ENCODE measurements around the gene RAB19. TPM values are rescaled to one million over a fixed set of nuclear protein-coding genes. Genes with fewer than 3 reads are reported as not detected.
"Not testable (repeated sequence)": the region's sequence is repeated elsewhere in the genome, so short reads cannot be mapped to it uniquely, and the experiment has no call there.

RAB19 gene
- total RNA-seq, 1 experiment from 2014 or later: not detected

- H2AFZ ChIP-seq (ENCODE audit: low read length): no peak overlapping the region
- H4K20me1 ChIP-seq (ENCODE audit: insufficient read depth, low read depth, low read length): peaks cover 4% of the 10 kb centered on the region; the same call in 1 of the 2 replicates
- H3K27ac ChIP-seq (ENCODE audit: low read length): no peak overlapping the region
- H3K36me3 ChIP-seq (ENCODE audit: insufficient read depth, low read length): peaks cover 25% of the 10 kb centered on the region; the same call in 1 of the 2 replicates
- H3K9me2 ChIP-seq (replicated peaks; ENCODE audit: insufficient read depth, low read length): no peaks in the 10 kb centered on the region
- H3K79me2 ChIP-seq (ENCODE audit: low read length): 0 out of 2 replicates have a peak, but pooled peaks cover 3% of the 10 kb centered on the region
- H3K4me2 ChIP-seq (ENCODE audit: low read depth, low read length, poor library complexity, severe bottlenecking): no peak overlapping the region
- H3K9ac ChIP-seq (ENCODE audit: low read length): no peak overlapping the region
- no peaks in the 10 kb centered on the region for H3K27me3 ChIP-seq (ENCODE audit: low read length)
- no peak for DNase-seq
- H3K9me3 ChIP-seq (ENCODE audit: low read length): no peaks in the 10 kb centered on the region
- H3K4me3 ChIP-seq (ENCODE audit: low read length): no peak overlapping the region
- peaks cover 28% of the 10 kb centered on the region for H3K4me1 ChIP-seq (ENCODE audit: low read length)
Observed at GRCh38 chr7:140451716-140452115, 47.9 kb downstream of the RAB19 start.

GRCh38 chr7:140453273-140453672 lies 49.4 kb downstream of the RAB19 start:
- no peak overlapping the region for H3K27ac ChIP-seq (ENCODE audit: low read length)
- H3K9me2 ChIP-seq (replicated peaks; ENCODE audit: insufficient read depth, low read length): no peaks in the 10 kb centered on the region
- H3K9ac ChIP-seq (ENCODE audit: low read length): no peak overlapping the region
- H3K4me3 ChIP-seq (ENCODE audit: low read length): no peak overlapping the region
- no peaks in the 10 kb centered on the region for H3K9me3 ChIP-seq (ENCODE audit: low read length)
- H4K20me1 ChIP-seq (ENCODE audit: insufficient read depth, low read depth, low read length): 0 out of 2 replicates have a peak, but pooled peaks cover 4% of the 10 kb centered on the region
- H2AFZ ChIP-seq (ENCODE audit: low read length): no peak overlapping the region
- no peak overlapping the region for H3K4me2 ChIP-seq (ENCODE audit: low read depth, low read length, poor library complexity, severe bottlenecking)
- no peaks in the 10 kb centered on the region for H3K27me3 ChIP-seq (ENCODE audit: low read length)
- H3K79me2 ChIP-seq (ENCODE audit: low read length): peaks cover 8% of the 10 kb centered on the region
- DNase-seq: no peak
- peaks cover 18% of the 10 kb centered on the region for H3K4me1 ChIP-seq (ENCODE audit: low read length)
- peaks cover 34% of the 10 kb centered on the region; the same call in 1 of the 2 replicates for H3K36me3 ChIP-seq (ENCODE audit: insufficient read depth, low read length)

- not testable (repeated sequence) for H3K4me2 ChIP-seq (ENCODE audit: low read depth, low read length, poor library complexity, severe bottlenecking); H3K27me3 ChIP-seq (ENCODE audit: low read length); H3K9ac ChIP-seq (ENCODE audit: low read length); H3K27ac ChIP-seq (ENCODE audit: low read length); DNase-seq; H3K9me2 ChIP-seq (replicated peaks; ENCODE audit: insufficient read depth, low read length); H3K9me3 ChIP-seq (ENCODE audit: low read length); H3K4me3 ChIP-seq (ENCODE audit: low read length); H2AFZ ChIP-seq (ENCODE audit: low read length); H4K20me1 ChIP-seq (ENCODE audit: insufficient read depth, low read depth, low read length)
- Histone ChIP-seq H3K36me3 (ENCODE audit: insufficient read depth, low read length) (peaks cover 40% of the 10 kb centered on the region; the same call in 1 of the 2 replicates), H3K79me2 (ENCODE audit: low read length) (peaks cover 16% of the 10 kb centered on the region), H3K4me1 (ENCODE audit: low read length) (peaks cover 13% of the 10 kb centered on the region)
Observed at GRCh38 chr7:140453785-140454656, 50.2 kb downstream of the RAB19 start.

- H3K9ac ChIP-seq (ENCODE audit: low read length): no peak overlapping the region
- peaks cover 7% of the 10 kb centered on the region for H3K4me1 ChIP-seq (ENCODE audit: low read length)
- no peak overlapping the region for H3K4me3 ChIP-seq (ENCODE audit: low read length)
- H2AFZ ChIP-seq (ENCODE audit: low read length): no peak overlapping the region
- H3K27ac ChIP-seq (ENCODE audit: low read length): no peak overlapping the region
- peaks cover 16% of the 10 kb centered on the region for H3K79me2 ChIP-seq (ENCODE audit: low read length)
- H3K9me3 ChIP-seq (ENCODE audit: low read length): no peaks in the 10 kb centered on the region
- H3K9me2 ChIP-seq (replicated peaks; ENCODE audit: insufficient read depth, low read length): no peaks in the 10 kb centered on the region
- H3K27me3 ChIP-seq (ENCODE audit: low read length): no peaks in the 10 kb centered on the region
- DNase-seq: no peak
- H4K20me1 ChIP-seq (ENCODE audit: insufficient read depth, low read depth, low read length): 0 out of 2 replicates have a peak, but pooled peaks cover 8% of the 10 kb centered on the region
- no peak overlapping the region for H3K4me2 ChIP-seq (ENCODE audit: low read depth, low read length, poor library complexity, severe bottlenecking)
- peaks cover 40% of the 10 kb centered on the region; the same call in 1 of the 2 replicates for H3K36me3 ChIP-seq (ENCODE audit: insufficient read depth, low read length)
Observed at GRCh38 chr7:140454657-140455015, 50.8 kb downstream of the RAB19 start.

GRCh38 chr7:140455743-140456142 lies 51.9 kb downstream of the RAB19 start:
- H3K36me3 ChIP-seq (ENCODE audit: insufficient read depth, low read length): peaks cover 42% of the 10 kb centered on the region; the same call in 1 of the 2 replicates
- no peaks in the 10 kb centered on the region for H3K9me3 ChIP-seq (ENCODE audit: low read length)
- no peak overlapping the region for H2AFZ ChIP-seq (ENCODE audit: low read length)
- no peaks in the 10 kb centered on the region for H3K9me2 ChIP-seq (replicated peaks; ENCODE audit: insufficient read depth, low read length)
- DNase-seq: no peak
- H3K4me1 ChIP-seq (ENCODE audit: low read length): peaks cover 3% of the 10 kb centered on the region; the same call in 1 of the 2 replicates
- peaks cover 20% of the 10 kb centered on the region for H3K79me2 ChIP-seq (ENCODE audit: low read length)
- H3K27me3 ChIP-seq (ENCODE audit: low read length): no peaks in the 10 kb centered on the region
- no peak overlapping the region for H3K4me2 ChIP-seq (ENCODE audit: low read depth, low read length, poor library complexity, severe bottlenecking)
- H3K27ac ChIP-seq (ENCODE audit: low read length): no peak overlapping the region
- 0 out of 2 replicates have a peak, but pooled peaks cover 8% of the 10 kb centered on the region for H4K20me1 ChIP-seq (ENCODE audit: insufficient read depth, low read depth, low read length)
- H3K9ac ChIP-seq (ENCODE audit: low read length): no peak overlapping the region
- no peak overlapping the region for H3K4me3 ChIP-seq (ENCODE audit: low read length)

GRCh38 chr7:140456551-140457051 lies 52.7 kb downstream of the RAB19 start:
- no peaks in the 10 kb centered on the region for H3K27me3 ChIP-seq (ENCODE audit: low read length)
- H3K4me2 ChIP-seq (ENCODE audit: low read depth, low read length, poor library complexity, severe bottlenecking): no peak overlapping the region
- H3K4me3 ChIP-seq (ENCODE audit: low read length): no peak overlapping the region
- 0 out of 2 replicates have a peak, but pooled peaks cover 11% of the 10 kb centered on the region for H4K20me1 ChIP-seq (ENCODE audit: insufficient read depth, low read depth, low read length)
- peaks cover 3% of the 10 kb centered on the region; the same call in 1 of the 2 replicates for H3K4me1 ChIP-seq (ENCODE audit: low read length)
- peaks cover 42% of the 10 kb centered on the region; the same call in 1 of the 2 replicates for H3K36me3 ChIP-seq (ENCODE audit: insufficient read depth, low read length)
- no peak overlapping the region for H3K9ac ChIP-seq (ENCODE audit: low read length)
- H3K9me3 ChIP-seq (ENCODE audit: low read length): no peaks in the 10 kb centered on the region
- H2AFZ ChIP-seq (ENCODE audit: low read length): no peak overlapping the region
- H3K27ac ChIP-seq (ENCODE audit: low read length): no peak overlapping the region
- peaks cover 23% of the 10 kb centered on the region for H3K79me2 ChIP-seq (ENCODE audit: low read length)
- DNase-seq: no peak
- H3K9me2 ChIP-seq (replicated peaks; ENCODE audit: insufficient read depth, low read length): no peaks in the 10 kb centered on the region

- no peak for DNase-seq
- Histone ChIP-seq H3K9me3 (ENCODE audit: low read length) (no peaks in the 10 kb centered on the region), H3K27me3 (ENCODE audit: low read length) (no peaks in the 10 kb centered on the region), H3K9me2 (replicated peaks; ENCODE audit: insufficient read depth, low read length) (no peaks in the 10 kb centered on the region), H4K20me1 (ENCODE audit: insufficient read depth, low read depth, low read length) (0 out of 2 replicates have a peak, but pooled peaks cover 11% of the 10 kb centered on the region), H3K4me3 (ENCODE audit: low read length) (no peak overlapping the region), H3K36me3 (ENCODE audit: insufficient read depth, low read length) (peaks cover 40% of the 10 kb centered on the region; the same call in 1 of the 2 replicates), H2AFZ (ENCODE audit: low read length) (no peak overlapping the region), H3K27ac (ENCODE audit: low read length) (no peak overlapping the region), H3K4me2 (ENCODE audit: low read depth, low read length, poor library complexity, severe bottlenecking) (no peak overlapping the region), H3K79me2 (ENCODE audit: low read length) (peaks cover 34% of the 10 kb centered on the region), H3K9ac (ENCODE audit: low read length) (no peak overlapping the region), H3K4me1 (ENCODE audit: low read length) (peaks cover 3% of the 10 kb centered on the region; the same call in 1 of the 2 replicates)
Observed at GRCh38 chr7:140458201-140458600, 54.3 kb downstream of the RAB19 start.

GRCh38 chr7:140458916-140459315 lies 55.1 kb downstream of the RAB19 start:
- H3K36me3 ChIP-seq (ENCODE audit: insufficient read depth, low read length): peaks cover 40% of the 10 kb centered on the region; the same call in 1 of the 2 replicates
- no peak overlapping the region for H2AFZ ChIP-seq (ENCODE audit: low read length)
- peaks cover 35% of the 10 kb centered on the region for H3K79me2 ChIP-seq (ENCODE audit: low read length)
- peaks cover 3% of the 10 kb centered on the region; the same call in 1 of the 2 replicates for H3K4me1 ChIP-seq (ENCODE audit: low read length)
- no peaks in the 10 kb centered on the region for H3K27me3 ChIP-seq (ENCODE audit: low read length)
- no peaks in the 10 kb centered on the region for H3K9me3 ChIP-seq (ENCODE audit: low read length)
- no peak overlapping the region for H3K27ac ChIP-seq (ENCODE audit: low read length)
- H3K9ac ChIP-seq (ENCODE audit: low read length): no peak overlapping the region
- H3K4me2 ChIP-seq (ENCODE audit: low read depth, low read length, poor library complexity, severe bottlenecking): no peak overlapping the region
- H4K20me1 ChIP-seq (ENCODE audit: insufficient read depth, low read depth, low read length): 0 out of 2 replicates have a peak, but pooled peaks cover 13% of the 10 kb centered on the region
- no peaks in the 10 kb centered on the region for H3K9me2 ChIP-seq (replicated peaks; ENCODE audit: insufficient read depth, low read length)
- no peak for DNase-seq
- no peak overlapping the region for H3K4me3 ChIP-seq (ENCODE audit: low read length)
